AG20443 (cell line): ENCODE measurements around the gene KIF25.

ENCODE experiments used
- DNase-seq: peaks from one replicate; pipeline ENCODE4 v3.0.0; 2012; ENCODE audit warnings: low spot score, mixed read lengths

The KIF25 gene

GRCh38 chr6:168017629-168018028 lies 20.2 kb downstream of the KIF25 start:
- DNase-seq: no peak

GRCh38 chr6:168018664-168019063 lies 21.2 kb downstream of the KIF25 start:
- DNase-seq: no peak

- DNase-seq: no peak
Measured at GRCh38 chr6:168020242-168020641, 22.8 kb downstream of the KIF25 start.

GRCh38 chr6:168021581-168021980 lies 24.1 kb downstream of the KIF25 start:
- no peak for DNase-seq

- DNase-seq: no peak
Measured at GRCh38 chr6:168022488-168023321, 25.2 kb downstream of the KIF25 start.

- no peak for DNase-seq
Measured at GRCh38 chr6:168024951-168025510, 27.6 kb downstream of the KIF25 start.

GRCh38 chr6:168025831-168026710 lies 28.6 kb downstream of the KIF25 start:
- DNase-seq: no peak

GRCh38 chr6:168026925-168027324 lies 29.5 kb downstream of the KIF25 start:
- no peak for DNase-seq

GRCh38 chr6:168027521-168027920 lies 30.1 kb downstream of the KIF25 start:
- DNase-seq: no peak

- no peak for DNase-seq
Measured at GRCh38 chr6:168028181-168028580, 30.7 kb downstream of the KIF25 start.

GRCh38 chr6:168029459-168030217 lies 32.2 kb downstream of the KIF25 start:
- no peak for DNase-seq

- no peak for DNase-seq
Measured at GRCh38 chr6:168030218-168030746, 32.8 kb downstream of the KIF25 start.

- DNase-seq: no peak
Measured at GRCh38 chr6:168030908-168031307, 33.4 kb downstream of the KIF25 start.

- DNase-seq: peak; percentile 63
Measured at GRCh38 chr6:168031411-168031971, 34.0 kb downstream of the KIF25 start.

- peak; percentile 84 for DNase-seq
Measured at GRCh38 chr6:168032005-168032760, 34.7 kb downstream of the KIF25 start.

GRCh38 chr6:168033791-168034190 lies 36.3 kb downstream of the KIF25 start:
- DNase-seq: no peak

- no peak for DNase-seq
Measured at GRCh38 chr6:168034537-168034936, 37.1 kb downstream of the KIF25 start.

GRCh38 chr6:168035098-168035660 lies 37.7 kb downstream of the KIF25 start:
- DNase-seq: peak; percentile 85

- peak; percentile 39 for DNase-seq
Measured at GRCh38 chr6:168035661-168036545, 38.4 kb downstream of the KIF25 start.
